GM18505 (cell line): ENCODE measurements around the gene TCL1A.
"Not testable (repeated sequence)": the region's sequence is repeated elsewhere in the genome, so short reads cannot be mapped to it uniquely, and the experiment has no call there.

Experiments
- ATAC-seq: cut with Tn5 transposase; IDR thresholded peaks from one replicate; pipeline ENCODE4 v1.9.1; 2021; ENCODE audit not compliant: unreplicated experiment
- POLR2A ChIP-seq: IDR thresholded peaks from 4 replicates; pipeline ENCODE4 v1.6.1; 2011; ENCODE audit warnings: borderline replicate concordance; ENCODE audit not compliant: insufficient read depth, insufficient read length; ENCODE audit errors: extremely low read depth

Gene TCL1A

GRCh38 chr14:95679148-95679815 is 34.6 kb downstream of the TCL1A start:
- no peak for TF ChIP-seq POLR2A

GRCh38 chr14:95677179-95677835 is 36.6 kb downstream of the TCL1A start:
- no peak for ATAC-seq
- no peak for TF ChIP-seq POLR2A

More at GRCh38 chr14:95679148-95679815, 34.6 kb downstream of the TCL1A start:
- no peak for ATAC-seq

- TF ChIP-seq POLR2A, result no peak
- ATAC-seq, result no peak
Measured at GRCh38 chr14:95675486-95675885, 38.4 kb downstream of the TCL1A start.

GRCh38 chr14:95674613-95675012 is 39.3 kb downstream of the TCL1A start:
- ATAC-seq, result no peak
- TF ChIP-seq POLR2A, result no peak

- TF ChIP-seq POLR2A, result no peak
- no peak for ATAC-seq
Measured at GRCh38 chr14:95668235-95668772, 45.6 kb downstream of the TCL1A start.

- no peak for TF ChIP-seq POLR2A
- ATAC-seq, result no peak
Measured at GRCh38 chr14:95667249-95667693, 46.7 kb downstream of the TCL1A start.

- no peak for TF ChIP-seq POLR2A
- no peak for ATAC-seq
Measured at GRCh38 chr14:95666450-95666849, 47.5 kb downstream of the TCL1A start.

- ATAC-seq, result not testable (repeated sequence)
Measured at GRCh38 chr14:95665530-95665929, 48.4 kb downstream of the TCL1A start.

- peak; percentile 33 for ATAC-seq
- no peak for TF ChIP-seq POLR2A
Measured at GRCh38 chr14:95664546-95664945, 49.4 kb downstream of the TCL1A start.

- no peak for TF ChIP-seq POLR2A
- no peak for ATAC-seq
Measured at GRCh38 chr14:95664066-95664465, 49.9 kb downstream of the TCL1A start.

- no peak for TF ChIP-seq POLR2A
- peak; percentile 30 for ATAC-seq
Measured at GRCh38 chr14:95663226-95663797, 50.6 kb downstream of the TCL1A start.

- ATAC-seq, result peak; percentile 34
- peak; percentile 36 for TF ChIP-seq POLR2A
Measured at GRCh38 chr14:95662376-95663186, 51.3 kb downstream of the TCL1A start.
